DND-41 (cell line): Measurements from ENCODE around the gene TLR7.
A peak's percentile ranks its signal among the peaks of the same experiment; 100 is the strongest.

Source experiments
- ATAC-seq: fragments of 200-7000 bp; cut with Tn5 transposase; 3 replicates; pipeline ENCODE4 v1.9.1; 2021; ENCODE audit warnings: low read depth; ENCODE audit not compliant: insufficient read depth
- DNase-seq: peaks from one replicate; pipeline ENCODE4 v3.0.0-alpha.2; 2020
- H2AFZ ChIP-seq: 2 replicates; pipeline ENCODE4 v1.6.0; 2012; ENCODE audit warnings: low read depth, low read length
- H3K27ac ChIP-seq: 2 replicates; pipeline ENCODE4 v1.5.1; 2012; ENCODE audit warnings: low read length, inconsistent platforms
- H3K27me3 ChIP-seq: fragments of 200-600 bp; sonication (generic); 2 replicates; pipeline ENCODE4 v1.6.0; 2012; ENCODE audit warnings: low read length, mild to moderate bottlenecking, inconsistent platforms; ENCODE audit not compliant: insufficient read depth, poor library complexity
- H3K36me3 ChIP-seq: 2 replicates; pipeline ENCODE4 v1.5.1; 2012; ENCODE audit warnings: low read length, inconsistent platforms; ENCODE audit not compliant: insufficient read depth
- H3K4me1 ChIP-seq: 2 replicates; pipeline ENCODE4 v1.5.1; 2012; ENCODE audit warnings: mild to moderate bottlenecking, low read length; ENCODE audit not compliant: insufficient read depth
- H3K4me2 ChIP-seq: 2 replicates; pipeline ENCODE4 v1.6.0; 2012; ENCODE audit warnings: mild to moderate bottlenecking, moderate library complexity, low read length, inconsistent platforms; ENCODE audit not compliant: insufficient read depth
- H3K4me3 ChIP-seq, 2 experiments: fragments of 200-600 bp in 1 of 2; shearing (Covaris generic) in 1 of 2; 2 replicates each; pipeline ENCODE4 v1.5.1; 2012 to 2016; ENCODE audit warnings: inconsistent platforms in 2 of 2, low read length in 2 of 2, mild to moderate bottlenecking in 2 of 2, low read depth in 1 of 2, moderate library complexity in 1 of 2
- H3K79me2 ChIP-seq: 2 replicates; pipeline ENCODE4 v1.6.0; 2012; ENCODE audit warnings: low read length, inconsistent platforms; ENCODE audit not compliant: insufficient read depth
- H3K9ac ChIP-seq: 2 replicates; pipeline ENCODE4 v1.6.0; 2012; ENCODE audit warnings: low read depth, mild to moderate bottlenecking, inconsistent platforms, low read length, moderate library complexity
- H3K9me3 ChIP-seq: 2 replicates; pipeline ENCODE4 v1.5.1; 2012; ENCODE audit warnings: low read length, moderate library complexity, mild to moderate bottlenecking, inconsistent platforms; ENCODE audit not compliant: insufficient read depth, severe bottlenecking
- H4K20me1 ChIP-seq: 2 replicates; pipeline ENCODE4 v1.6.0; 2012; ENCODE audit warnings: low read length; ENCODE audit not compliant: insufficient read depth
- EZH2 ChIP-seq: IDR thresholded peaks from 3 replicates; pipeline ENCODE4 v1.6.1; 2012; ENCODE audit warnings: borderline replicate concordance, low read depth, mild to moderate bottlenecking, moderate library complexity, low read length, inconsistent platforms; ENCODE audit not compliant: severe bottlenecking
- TF ChIP-seq, protein P1 (sequence below): IDR thresholded peaks from 2 replicates; pipeline ENCODE4 v1.5.1; 2012; ENCODE audit warnings: borderline replicate concordance, low read length, moderate library complexity, mild to moderate bottlenecking; ENCODE audit not compliant: poor library complexity, severe bottlenecking; ENCODE audit errors: extremely low read depth

The TLR7 gene

GRCh38 chrX:12901486-12901885 lies 34.6 kb downstream of the TLR7 start:
- Histone ChIP-seq H4K20me1 (no peaks in the 10 kb centered on the region), H3K4me2 (peak overlapping the region; percentile 39; the same call in 1 of the 2 replicates), H3K4me1 (peaks cover 4% of the 10 kb centered on the region), H3K36me3 (no peaks in the 10 kb centered on the region), H3K27ac (no peak overlapping the region), H3K79me2 (no peaks in the 10 kb centered on the region), H3K9ac (no peak overlapping the region), H3K9me3 (no peaks in the 10 kb centered on the region), H2AFZ (peak overlapping the region; percentile 49; the same call in 1 of the 2 replicates), H3K27me3 (no peaks in the 10 kb centered on the region), H3K4me3 (no peak overlapping the region)
- peak; percentile 72 for DNase-seq
- no peak for TF ChIP-seq EZH2
- TF ChIP-seq, protein P1, sequence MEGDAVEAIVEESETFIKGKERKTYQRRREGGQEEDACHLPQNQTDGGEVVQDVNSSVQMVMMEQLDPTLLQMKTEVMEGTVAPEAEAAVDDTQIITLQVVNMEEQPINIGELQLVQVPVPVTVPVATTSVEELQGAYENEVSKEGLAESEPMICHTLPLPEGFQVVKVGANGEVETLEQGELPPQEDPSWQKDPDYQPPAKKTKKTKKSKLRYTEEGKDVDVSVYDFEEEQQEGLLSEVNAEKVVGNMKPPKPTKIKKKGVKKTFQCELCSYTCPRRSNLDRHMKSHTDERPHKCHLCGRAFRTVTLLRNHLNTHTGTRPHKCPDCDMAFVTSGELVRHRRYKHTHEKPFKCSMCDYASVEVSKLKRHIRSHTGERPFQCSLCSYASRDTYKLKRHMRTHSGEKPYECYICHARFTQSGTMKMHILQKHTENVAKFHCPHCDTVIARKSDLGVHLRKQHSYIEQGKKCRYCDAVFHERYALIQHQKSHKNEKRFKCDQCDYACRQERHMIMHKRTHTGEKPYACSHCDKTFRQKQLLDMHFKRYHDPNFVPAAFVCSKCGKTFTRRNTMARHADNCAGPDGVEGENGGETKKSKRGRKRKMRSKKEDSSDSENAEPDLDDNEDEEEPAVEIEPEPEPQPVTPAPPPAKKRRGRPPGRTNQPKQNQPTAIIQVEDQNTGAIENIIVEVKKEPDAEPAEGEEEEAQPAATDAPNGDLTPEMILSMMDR, result peak; percentile 75
- ATAC-seq, result peak; percentile 83

DNA sequence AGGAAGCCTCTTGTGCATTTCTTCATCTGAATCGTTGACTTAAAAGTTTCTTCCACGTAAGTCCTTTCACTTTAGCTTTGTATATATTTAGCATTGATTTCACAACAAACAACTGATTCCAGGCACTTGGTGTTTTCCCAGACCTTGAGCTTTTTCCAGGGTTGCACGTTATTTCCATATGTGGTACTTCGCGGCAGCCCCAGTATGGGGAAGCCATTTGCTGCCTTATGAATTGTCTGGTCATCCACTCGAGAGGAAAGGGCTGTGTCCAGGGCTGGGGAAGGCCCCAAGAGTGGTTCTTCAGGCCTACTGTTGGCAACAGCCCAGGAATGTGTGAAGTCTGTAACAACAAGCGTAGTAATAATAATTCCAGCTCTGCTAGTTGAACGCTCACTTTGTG lies 36.8 kb downstream of the TLR7 start:
- DNase-seq (no peak), ATAC-seq (no peak)
- Histone ChIP-seq H3K27ac (no peak overlapping the region), H3K4me2 (no peak overlapping the region), H3K79me2 (no peaks in the 10 kb centered on the region), H3K27me3 (no peaks in the 10 kb centered on the region), H3K4me3 (no peak overlapping the region), H3K9ac (no peak overlapping the region), H3K4me1 (peaks cover 4% of the 10 kb centered on the region), H3K9me3 (no peaks in the 10 kb centered on the region), H4K20me1 (no peaks in the 10 kb centered on the region), H2AFZ (no peak overlapping the region), H3K36me3 (no peaks in the 10 kb centered on the region)
- TF ChIP-seq EZH2, result no peak
- TF ChIP-seq, protein P1, result no peak

DNA sequence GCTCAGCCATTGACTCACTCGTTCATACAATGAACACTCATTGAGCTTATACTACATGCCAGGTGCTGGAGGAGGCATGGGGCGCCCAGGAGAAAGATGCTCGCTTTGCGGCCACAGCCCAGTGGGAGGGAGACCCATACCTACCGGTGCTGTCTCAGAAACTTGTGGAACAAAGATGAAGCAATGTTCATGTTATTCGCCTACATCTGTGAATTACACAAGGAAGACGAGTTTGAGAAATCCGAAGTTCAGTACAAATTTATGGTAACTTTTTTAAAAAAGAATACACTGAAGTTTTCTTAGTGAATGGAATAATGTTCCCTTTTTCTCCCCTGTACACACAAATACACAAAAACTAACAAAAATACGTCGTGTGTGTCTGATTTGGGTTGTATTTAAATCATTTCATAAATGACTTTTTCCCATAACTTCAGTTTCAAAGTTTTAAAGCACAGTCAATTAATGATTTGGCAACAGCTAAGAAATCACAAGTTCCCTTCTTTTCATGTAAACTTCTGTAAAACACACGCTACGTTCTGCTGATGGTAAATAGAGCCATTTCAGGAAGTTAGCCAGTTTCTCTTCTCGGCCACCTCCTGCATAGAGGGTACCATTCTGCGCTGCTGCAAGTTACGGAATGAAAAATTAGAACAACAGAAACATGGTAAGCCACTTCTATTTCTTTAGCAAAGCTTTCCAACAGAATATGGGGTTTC lies 39.3 kb downstream of the TLR7 start, which contains the start of gene TLR8:
TLR8 (plus strand) TSS at position 575 of the 716 bp plus-strand sequence; CDS start at position 662, 87 bp downstream.
- ATAC-seq (no peak), DNase-seq (no peak)
- TF ChIP-seq, protein P1, result no peak
- TF ChIP-seq EZH2, result no peak
- no peak within 1 kb of the TSS for H3K9ac ChIP-seq
- H3K27me3 ChIP-seq, result no peaks in the 10 kb centered on the region
- no peaks in the 10 kb centered on the region for H3K79me2 ChIP-seq
- H3K9me3 ChIP-seq, result no peaks in the 10 kb centered on the region
- no peak within 1 kb of the TSS for H3K4me3 ChIP-seq
- H2AFZ ChIP-seq, result no peak within 1 kb of the TSS
- no peaks in the 10 kb centered on the region for H4K20me1 ChIP-seq
- no peak within 1 kb of the TSS for H3K27ac ChIP-seq
- H3K4me1 ChIP-seq, result peaks cover 10% of the 10 kb centered on the region
- no peak within 1 kb of the TSS for H3K4me2 ChIP-seq
- no peaks in the 10 kb centered on the region for H3K36me3 ChIP-seq
